ENCODE data around the gene CCR7.

- TF ChIP-seq CTCF (conservative IDR thresholded peaks at IDR 0.05; ENCODE audit: low read depth, low read length), result no peak
- no peak for TF ChIP-seq EZH2 (IDR thresholded peaks at IDR 0.05; ENCODE audit: borderline replicate concordance, low read depth, low read length, poor library complexity, severe bottlenecking)
Measured at GRCh38 chr17:40530531-40530994, 34.7 kb downstream of the CCR7 start.
